K562 (cell line): ENCODE data around the gene SLC16A9. TPM values are rescaled to one million over a fixed set of nuclear protein-coding genes. Genes with fewer than 3 reads are reported as not detected.

ENCODE experiments used
- ASH1L ChIP-seq: fragments of 450-650 bp; IDR thresholded peaks from 2 replicates; pipeline ENCODE4 v1.6.1; 2018; ENCODE audit warnings: borderline replicate concordance, mild to moderate bottlenecking, low read depth; ENCODE audit not compliant: partially characterized antibody
- CHCHD3 ChIP-seq: fragments of 250-450 bp; sonication (Bioruptor Pico); IDR thresholded peaks from 2 replicates; pipeline ENCODE4 v2.1.2; 2022; ENCODE audit warnings: mild to moderate bottlenecking
- ETV6 ChIP-seq, 3 experiments: fragments of 150-350 bp in 1 of 3; sonication (generic) in 1 of 3; formaldehyde crosslinking in 1 of 3; IDR thresholded peaks; 2 replicates each; pipeline versions ENCODE4 v1.6.1 to v1.8.0; 2014 to 2022; ENCODE audit warnings: borderline replicate concordance in 2 of 3, low read depth in 2 of 3, antibody characterized with exemption in 1 of 3, low read length in 1 of 3, mild to moderate bottlenecking in 1 of 3, missing genetic modification reagents in 1 of 3
- FOXK1 ChIP-seq: sonication (generic); formaldehyde crosslinking; IDR thresholded peaks from 2 replicates; pipeline ENCODE4 v1.8.0; 2022; ENCODE audit warnings: missing genetic modification reagents, mild to moderate bottlenecking, borderline replicate concordance
- GABPA ChIP-seq: fragments of 200-800 bp; sonication (Bioruptor generic); conservative IDR thresholded peaks from 2 replicates; pipeline ENCODE4 v1.6.1; 2016; ENCODE audit warnings: low read depth, missing genetic modification characterization, missing compliant biosample characterization
- GTF2F1 ChIP-seq: IDR thresholded peaks from 2 replicates; pipeline ENCODE4 v1.6.1; 2011; ENCODE audit warnings: low read depth, low read length, improper control_type of control experiment
- HDAC3 ChIP-seq: fragments of 450-650 bp; IDR thresholded peaks from 2 replicates; pipeline ENCODE4 v1.6.1; 2018; ENCODE audit warnings: borderline replicate concordance, mild to moderate bottlenecking, moderate library complexity; ENCODE audit not compliant: partially characterized antibody
- L3MBTL2 ChIP-seq: fragments of 450-650 bp; IDR thresholded peaks from 2 replicates; pipeline ENCODE4 v1.6.1; 2016; ENCODE audit warnings: mild to moderate bottlenecking, moderate library complexity
- MAZ ChIP-seq, 2 experiments: fragments of 450-650 bp in 1 of 2; sonication (generic) in 1 of 2; formaldehyde crosslinking; IDR thresholded peaks in 1 of 2; conservative IDR thresholded peaks in 1 of 2; 2 replicates each; pipeline versions ENCODE4 v1.4.0 to v1.5.0; 2020; ENCODE audit warnings: mild to moderate bottlenecking in 1 of 2, missing genetic modification reagents in 1 of 2
- MTA1 ChIP-seq: fragments of 450-650 bp; IDR thresholded peaks from 2 replicates; pipeline ENCODE4 v1.6.1; 2017; ENCODE audit warnings: borderline replicate concordance
- POLR2G ChIP-seq: fragments of 200-400 bp; formaldehyde crosslinking; IDR thresholded peaks from 2 replicates; pipeline ENCODE4 v1.6.1; 2017; ENCODE audit warnings: low read depth, mild to moderate bottlenecking, antibody characterized with exemption, low read length, moderate library complexity
- ZNF717 ChIP-seq: fragments of 250-450 bp; sonication (Bioruptor Pico); IDR thresholded peaks from 2 replicates; pipeline ENCODE4 v1.5.0; 2021
- polyA plus RNA-seq, 8 experiments: library from polyadenylated mRNA; depleted of rRNA in 4 of 8; stranded (reverse) in 5 of 8; unstranded in 3 of 8; fragments of >200 nt; fragmentation: Nextera tagmentation in 2 of 8; fragmentation: Illumina TruSeq in 1 of 8; extraction: Ambion mirVana in 2 of 8; extraction: Trizol in 1 of 8; gene quantifications; 2 replicates each; pipeline versions ENCODE4 v1.2.1 to v1.2.3, GENCODE V29; 2011 to 2014; ENCODE audit warnings: inconsistent platforms in 1 of 8, missing spikeins in 1 of 8
- total RNA-seq, 7 experiments: library from RNA; depleted of rRNA in 6 of 7; stranded (reverse); fragments of >200 nt in 6 of 7; fragmentation: Illumina TruSeq in 2 of 7; extraction: Trizol in 2 of 7; gene quantifications; 2 replicates each; pipeline versions ENCODE4 v1.2.1 to v1.2.3, GENCODE V29; 2011 to 2021; ENCODE audit warnings: low replicate concordance in 1 of 7
- TF ChIP-seq, protein P1 (sequence below): fragments of 250-450 bp; sonication (Bioruptor Pico); IDR thresholded peaks from 2 replicates; pipeline ENCODE4 v1.4.0; 2020; ENCODE audit warnings: mild to moderate bottlenecking, moderate library complexity
- TF ChIP-seq, protein P2 (sequence below), 2 experiments: fragments of 450-650 bp; IDR thresholded peaks; 2 replicates each; pipeline ENCODE4 v1.6.1; 2016; ENCODE audit warnings: mild to moderate bottlenecking in 2 of 2, borderline replicate concordance in 1 of 2, low read depth in 1 of 2, moderate library complexity in 1 of 2
- TF ChIP-seq, protein P3 (sequence below): fragments of 450-650 bp; formaldehyde crosslinking; conservative IDR thresholded peaks from 2 replicates; pipeline ENCODE4 v1.4.0; 2022; ENCODE audit warnings: mild to moderate bottlenecking, missing genetic modification characterization

Gene SLC16A9
- total and polyA plus RNA-seq, 9 of the 15 experiments (the other 6 are each of a cell fraction or from before 2014, with no cell fraction given), result 0.90 to 6.4 (median 2.1) TPM

DNA sequence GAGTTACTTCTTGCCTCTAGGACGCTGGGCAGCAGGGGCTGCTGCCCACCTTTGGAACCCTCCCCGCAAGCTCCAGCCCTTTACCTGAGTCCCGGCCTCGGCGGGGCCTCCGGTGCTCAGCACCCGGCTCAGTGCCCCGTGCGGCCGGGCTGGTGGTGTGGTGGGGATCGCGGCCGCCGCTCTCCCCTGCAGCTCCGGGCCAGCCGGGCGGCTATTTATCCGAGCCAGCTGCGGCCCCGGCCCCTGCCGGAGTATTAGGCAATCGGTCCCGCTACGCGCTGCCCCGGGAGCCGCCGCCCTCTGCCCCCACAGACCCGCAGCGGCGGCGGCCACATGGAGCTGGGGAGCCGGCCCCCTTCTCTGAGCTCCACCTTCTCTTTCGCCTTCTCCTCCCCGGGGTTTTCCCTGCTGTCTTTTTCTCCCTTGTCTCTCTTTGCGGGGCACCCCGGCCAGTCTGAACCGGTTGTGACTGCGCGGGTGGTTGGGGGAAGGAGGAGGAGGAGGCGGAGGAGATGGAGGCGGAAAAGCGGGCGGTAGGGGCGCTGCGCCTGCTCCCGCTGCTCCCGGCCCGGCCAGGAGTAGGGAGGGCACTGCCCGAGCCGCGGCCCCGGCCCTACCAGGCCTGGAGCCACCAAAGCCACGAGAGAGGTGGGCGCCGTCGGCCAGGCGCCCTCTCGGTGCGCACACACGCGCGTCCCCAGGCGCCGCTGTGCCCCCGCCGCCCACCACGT, at the start of gene SLC16A9 (continued):
- TF ChIP-seq, protein P1, sequence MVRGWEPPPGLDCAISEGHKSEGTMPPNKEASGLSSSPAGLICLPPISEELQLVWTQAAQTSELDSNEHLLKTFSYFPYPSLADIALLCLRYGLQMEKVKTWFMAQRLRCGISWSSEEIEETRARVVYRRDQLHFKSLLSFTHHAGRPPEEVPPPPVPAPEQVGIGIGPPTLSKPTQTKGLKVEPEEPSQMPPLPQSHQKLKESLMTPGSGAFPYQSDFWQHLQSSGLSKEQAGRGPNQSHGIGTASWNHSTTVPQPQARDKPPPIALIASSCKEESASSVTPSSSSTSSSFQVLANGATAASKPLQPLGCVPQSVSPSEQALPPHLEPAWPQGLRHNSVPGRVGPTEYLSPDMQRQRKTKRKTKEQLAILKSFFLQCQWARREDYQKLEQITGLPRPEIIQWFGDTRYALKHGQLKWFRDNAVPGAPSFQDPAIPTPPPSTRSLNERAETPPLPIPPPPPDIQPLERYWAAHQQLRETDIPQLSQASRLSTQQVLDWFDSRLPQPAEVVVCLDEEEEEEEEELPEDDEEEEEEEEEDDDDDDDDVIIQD (CRISPR knock-in tag), result no peak
- TF ChIP-seq CHCHD3, result no peak
- TF ChIP-seq, protein P2, sequence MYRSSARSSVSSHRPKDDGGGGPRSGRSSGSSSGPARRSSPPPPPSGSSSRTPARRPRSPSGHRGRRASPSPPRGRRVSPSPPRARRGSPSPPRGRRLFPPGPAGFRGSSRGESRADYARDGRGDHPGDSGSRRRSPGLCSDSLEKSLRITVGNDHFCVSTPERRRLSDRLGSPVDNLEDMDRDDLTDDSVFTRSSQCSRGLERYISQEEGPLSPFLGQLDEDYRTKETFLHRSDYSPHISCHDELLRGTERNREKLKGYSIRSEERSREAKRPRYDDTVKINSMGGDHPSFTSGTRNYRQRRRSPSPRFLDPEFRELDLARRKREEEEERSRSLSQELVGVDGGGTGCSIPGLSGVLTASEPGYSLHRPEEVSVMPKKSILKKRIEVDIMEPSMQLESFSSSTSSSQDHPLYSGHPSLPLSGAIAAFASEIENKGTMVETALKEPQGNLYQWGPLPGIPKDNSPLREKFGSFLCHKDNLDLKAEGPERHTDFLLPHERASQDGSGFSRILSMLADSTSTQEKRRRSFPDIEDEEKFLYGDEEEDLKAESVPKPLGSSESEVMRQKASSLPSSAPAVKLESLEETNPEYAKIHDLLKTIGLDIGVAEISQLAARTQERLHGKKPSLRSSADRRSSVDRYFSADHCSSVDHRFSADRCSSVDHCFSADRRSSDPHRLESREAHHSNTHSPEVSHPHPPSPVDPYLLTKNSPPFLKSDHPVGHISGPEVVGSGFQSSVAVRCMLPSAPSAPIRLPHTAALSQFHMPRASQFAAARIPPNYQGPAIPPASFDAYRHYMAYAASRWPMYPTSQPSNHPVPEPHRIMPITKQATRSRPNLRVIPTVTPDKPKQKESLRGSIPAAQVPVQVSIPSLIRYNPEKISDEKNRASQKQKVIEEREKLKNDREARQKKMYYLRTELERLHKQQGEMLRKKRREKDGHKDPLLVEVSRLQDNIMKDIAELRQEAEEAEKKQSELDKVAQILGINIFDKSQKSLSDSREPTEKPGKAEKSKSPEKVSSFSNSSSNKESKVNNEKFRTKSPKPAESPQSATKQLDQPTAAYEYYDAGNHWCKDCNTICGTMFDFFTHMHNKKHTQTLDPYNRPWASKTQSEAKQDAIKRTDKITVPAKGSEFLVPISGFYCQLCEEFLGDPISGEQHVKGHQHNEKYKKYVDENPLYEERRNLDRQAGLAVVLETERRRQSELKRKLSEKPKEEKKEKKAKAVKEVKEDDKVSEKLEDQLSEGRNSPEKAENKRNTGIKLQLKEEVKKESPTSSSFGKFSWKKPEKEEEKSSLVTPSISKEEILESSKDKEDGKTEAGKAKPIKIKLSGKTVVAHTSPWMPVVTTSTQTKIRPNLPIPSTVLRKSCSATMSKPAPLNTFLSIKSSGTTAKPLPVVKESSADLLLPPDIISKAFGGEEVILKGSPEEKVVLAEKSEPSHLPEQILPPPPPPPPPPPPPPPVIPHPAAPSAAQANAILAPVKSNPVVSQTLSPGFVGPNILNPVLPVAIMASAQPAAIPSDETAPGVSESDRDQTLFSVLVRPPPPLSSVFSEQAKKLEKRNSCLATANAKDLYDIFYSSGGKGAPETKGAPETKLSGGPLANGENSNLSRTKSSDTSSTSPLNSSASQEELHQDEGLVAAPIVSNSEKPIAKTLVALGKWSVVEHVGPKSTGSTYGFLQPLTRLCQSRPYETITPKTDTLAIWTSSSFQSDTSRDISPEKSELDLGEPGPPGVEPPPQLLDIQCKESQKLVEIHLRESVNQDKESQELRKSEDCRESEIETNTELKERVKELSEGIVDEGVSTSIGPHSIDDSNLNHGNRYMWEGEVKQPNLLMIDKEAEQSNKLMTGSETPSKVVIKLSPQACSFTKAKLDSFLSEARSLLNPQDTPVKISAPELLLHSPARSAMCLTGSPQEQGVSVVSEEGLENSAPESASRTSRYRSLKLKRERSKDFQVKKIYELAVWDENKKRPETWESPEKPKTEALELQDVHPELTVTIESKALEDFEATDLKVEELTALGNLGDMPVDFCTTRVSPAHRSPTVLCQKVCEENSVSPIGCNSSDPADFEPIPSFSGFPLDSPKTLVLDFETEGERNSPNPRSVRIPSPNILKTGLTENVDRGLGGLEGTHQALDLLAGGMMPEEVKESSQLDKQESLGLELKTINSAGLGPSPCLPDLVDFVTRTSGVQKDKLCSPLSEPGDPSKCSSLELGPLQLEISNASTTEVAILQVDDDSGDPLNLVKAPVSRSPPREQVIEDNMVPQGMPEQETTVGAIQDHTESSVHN (IDR thresholded peaks at IDR 0.05; ENCODE audit: borderline replicate concordance in 1 of 2, low read depth in 1 of 2), result no peak
- peak; percentile 66 to 71 for TF ChIP-seq MAZ (CRISPR knock-in tag; conservative IDR thresholded peaks at IDR 0.05 in 1 of 2, IDR thresholded peaks at IDR 0.05 in 1 of 2)
- no peak for TF ChIP-seq GTF2F1
- no peak for TF ChIP-seq HDAC3
- 0 out of 2 replicates have a peak, but pooled peaks have one; percentile 9 for TF ChIP-seq L3MBTL2
- no peak for TF ChIP-seq GABPA (tag)
- TF ChIP-seq FOXK1 (CRISPR knock-in tag), result no peak
- TF ChIP-seq MTA1, result no peak
- TF ChIP-seq, protein P3, sequence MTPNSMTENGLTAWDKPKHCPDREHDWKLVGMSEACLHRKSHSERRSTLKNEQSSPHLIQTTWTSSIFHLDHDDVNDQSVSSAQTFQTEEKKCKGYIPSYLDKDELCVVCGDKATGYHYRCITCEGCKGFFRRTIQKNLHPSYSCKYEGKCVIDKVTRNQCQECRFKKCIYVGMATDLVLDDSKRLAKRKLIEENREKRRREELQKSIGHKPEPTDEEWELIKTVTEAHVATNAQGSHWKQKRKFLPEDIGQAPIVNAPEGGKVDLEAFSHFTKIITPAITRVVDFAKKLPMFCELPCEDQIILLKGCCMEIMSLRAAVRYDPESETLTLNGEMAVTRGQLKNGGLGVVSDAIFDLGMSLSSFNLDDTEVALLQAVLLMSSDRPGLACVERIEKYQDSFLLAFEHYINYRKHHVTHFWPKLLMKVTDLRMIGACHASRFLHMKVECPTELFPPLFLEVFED (CRISPR knock-in tag), result 0 out of 2 replicates have a peak, but pooled peaks have one; percentile 46
- TF ChIP-seq ASH1L, result no peak
- TF ChIP-seq POLR2G, result peak; percentile 53; the same call in 1 of the 2 replicates
- TF ChIP-seq ZNF717, result no peak
- TF ChIP-seq ETV6 (IDR thresholded peaks at IDR 0.05; ENCODE audit: borderline replicate concordance in 1 of 2, low read depth in 2 of 2, low read length in 1 of 2), result no peak
- TF ChIP-seq ETV6 (CRISPR knock-in tag; IDR thresholded peaks at IDR 0.05; ENCODE audit: borderline replicate concordance), result no peak
